Measurements from ENCODE around the gene STN1. TPM values are rescaled to one million over a fixed set of nuclear protein-coding genes. Genes with fewer than 3 reads are reported as not detected.

The STN1 gene
- total RNA-seq, 1 donor from 2014 or later, result 3.1 TPM

GRCh38 chr10:103843045-103843444 is 74.9 kb downstream of the STN1 start:
- DNase-seq, result no peak

- DNase-seq, result no peak
Measured at GRCh38 chr10:103842605-103843004, 75.4 kb downstream of the STN1 start.

GRCh38 chr10:103841519-103841918 is 76.5 kb downstream of the STN1 start:
- no peak for DNase-seq

- no peak for DNase-seq
Measured at GRCh38 chr10:103840740-103841070, 77.3 kb downstream of the STN1 start.

GRCh38 chr10:103839872-103840739 is 77.9 kb downstream of the STN1 start:
- DNase-seq, result no peak

- DNase-seq, result no peak
Measured at GRCh38 chr10:103839519-103839871, 78.5 kb downstream of the STN1 start.

GRCh38 chr10:103838862-103839518 is 79.0 kb downstream of the STN1 start:
- DNase-seq, result no peak

GRCh38 chr10:103838070-103838395 is 80.0 kb downstream of the STN1 start:
- DNase-seq, result no peak

- no peak for DNase-seq
Measured at GRCh38 chr10:103837370-103838069, 80.5 kb downstream of the STN1 start.

GRCh38 chr10:103836861-103837260 is 81.1 kb downstream of the STN1 start:
- DNase-seq, result no peak

GRCh38 chr10:103836273-103836672 is 81.7 kb downstream of the STN1 start:
- no peak for DNase-seq

GRCh38 chr10:103835096-103836050 is 82.6 kb downstream of the STN1 start:
- DNase-seq, result no peak

GRCh38 chr10:103834436-103835095 is 83.4 kb downstream of the STN1 start:
- DNase-seq, result no peak

- no peak for DNase-seq
Measured at GRCh38 chr10:103833731-103834365, 84.1 kb downstream of the STN1 start.

GRCh38 chr10:103832806-103833205 is 85.2 kb downstream of the STN1 start:
- DNase-seq, result no peak

Other genes starting within 250 kb of the STN1 start
- gene SH3PXD2A, start 62.6 kb downstream of the STN1 start, total RNA-seq, result 8.7 TPM
- gene SLK, start 49.0 kb upstream of the STN1 start, total RNA-seq, result 76.7 TPM
- gene COL17A1, start 167.7 kb upstream of the STN1 start, total RNA-seq, result not detected
- 20.1 TPM for gene SFR1, start 204.0 kb upstream of the STN1 start, total RNA-seq